Inflammatory macrophage treated with lipopolysaccharide for 1 hour (primary cell): ENCODE results near the gene SPON2.
A peak's percentile ranks its signal among the peaks of the same experiment; 100 is the strongest.

Source experiments
- DNase-seq, 2 donors: peaks; one replicate each; pipeline ENCODE4 v3.0.0-alpha.2; 2020 to 2022

SPON2 gene

DNA sequence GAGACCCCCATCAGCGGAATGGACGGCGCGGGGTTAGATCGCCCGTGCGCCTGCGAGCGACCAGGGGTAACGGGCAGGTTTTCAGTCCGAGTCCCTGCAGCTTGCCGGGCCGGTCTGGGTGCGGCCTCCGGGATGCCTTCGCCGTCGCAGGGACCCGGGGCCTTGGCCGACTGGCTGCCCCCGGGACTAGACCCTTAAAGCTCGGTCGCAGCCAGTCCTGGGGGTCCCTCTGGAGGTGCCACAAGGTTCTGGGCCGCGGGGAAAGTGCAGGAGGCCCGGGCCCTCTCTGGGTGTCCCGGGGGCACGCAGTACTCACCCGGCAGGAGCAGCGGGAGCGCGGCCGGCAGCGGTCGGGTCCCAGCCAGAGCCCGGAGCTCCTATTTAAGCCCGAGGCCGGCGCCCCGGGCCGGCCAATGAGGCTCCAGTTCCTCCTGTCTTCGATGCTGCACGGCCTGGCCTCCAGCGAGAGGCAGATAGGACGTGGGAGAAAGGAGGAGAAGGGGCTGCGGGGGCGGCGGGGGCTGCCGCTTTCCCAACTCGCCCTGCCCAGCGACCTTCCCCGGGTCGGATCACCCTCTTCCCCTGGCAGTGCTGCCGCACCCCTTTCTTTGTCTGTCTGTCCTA lies at the start of gene SPON2:
TSS of gene SPON2 (minus strand) at position 356 of the 624 bp plus-strand sequence.
- DNase-seq, result no peak

DNA sequence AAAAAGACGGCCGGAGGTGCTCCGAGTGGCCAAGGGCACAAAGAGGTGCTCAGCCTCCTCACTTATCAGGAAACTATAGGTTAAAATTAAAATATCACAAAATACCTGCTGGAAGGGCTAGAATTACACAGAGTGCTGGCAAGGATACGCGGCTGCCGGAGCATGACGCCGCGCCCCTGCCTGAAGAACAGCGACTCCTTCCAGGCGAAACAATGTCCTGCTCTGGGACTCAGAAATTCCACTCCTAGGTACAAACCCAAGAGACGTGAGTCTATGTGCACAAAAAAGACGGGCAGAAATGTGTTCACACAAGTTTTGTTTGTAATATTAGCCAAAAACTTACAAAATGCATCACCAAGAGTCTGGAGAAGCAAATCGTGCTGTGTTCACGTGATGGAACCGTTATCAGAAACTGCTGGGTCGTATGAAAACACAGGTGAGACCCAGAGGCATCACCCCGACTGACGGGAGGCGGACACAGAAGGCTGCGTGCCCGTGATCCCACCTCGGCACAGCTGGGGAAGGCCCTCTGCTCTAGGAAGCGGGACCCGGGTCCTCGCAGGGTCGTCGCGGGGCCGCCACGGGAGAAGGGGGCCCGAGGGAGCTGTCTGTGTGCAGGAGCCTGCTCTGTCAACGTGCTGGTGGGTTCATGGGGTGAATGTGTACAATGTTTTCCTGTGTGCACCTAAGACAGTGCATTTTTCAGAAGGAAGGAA lies 48.9 kb upstream of the SPON2 start:
- DNase-seq, result no peak

DNA sequence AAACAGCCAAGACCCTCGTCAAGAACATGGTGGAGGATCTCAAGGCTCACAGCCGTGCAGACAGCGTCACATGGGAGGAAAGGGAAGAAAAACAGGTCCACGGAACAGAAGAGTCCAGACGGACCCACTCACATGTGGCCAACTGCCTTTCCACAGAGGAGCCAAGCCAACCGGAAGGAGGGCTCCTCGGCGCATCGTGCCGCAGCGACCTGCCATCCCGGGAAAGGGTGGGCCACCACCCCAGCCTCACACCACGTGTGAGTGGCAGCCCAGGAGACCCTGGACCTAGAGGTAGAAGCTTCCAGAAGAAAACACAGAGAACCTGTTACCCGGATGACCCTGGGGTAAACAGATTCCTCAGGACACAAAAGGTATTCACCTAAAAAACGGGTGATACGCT lies 48.2 kb upstream of the SPON2 start:
- no peak for DNase-seq

DNA sequence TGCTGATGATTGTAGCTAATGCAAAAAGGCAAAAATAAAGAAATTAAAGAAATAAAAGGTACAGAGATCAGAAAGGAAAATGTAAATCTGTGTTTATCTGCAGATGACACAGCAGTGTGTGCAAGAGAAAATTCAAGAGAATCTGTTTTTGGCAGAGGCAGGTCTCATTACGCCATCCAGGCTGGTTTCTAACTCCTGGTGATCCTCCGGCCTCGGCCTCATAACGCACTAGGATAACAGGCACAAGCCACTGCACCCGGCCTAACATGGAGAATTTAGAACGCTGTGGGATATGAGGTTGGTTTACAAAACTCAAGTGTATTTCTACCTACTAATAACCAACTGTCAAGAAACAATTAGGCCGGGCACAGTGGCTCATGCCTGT lies 47.2 kb upstream of the SPON2 start:
- no peak for DNase-seq

DNA sequence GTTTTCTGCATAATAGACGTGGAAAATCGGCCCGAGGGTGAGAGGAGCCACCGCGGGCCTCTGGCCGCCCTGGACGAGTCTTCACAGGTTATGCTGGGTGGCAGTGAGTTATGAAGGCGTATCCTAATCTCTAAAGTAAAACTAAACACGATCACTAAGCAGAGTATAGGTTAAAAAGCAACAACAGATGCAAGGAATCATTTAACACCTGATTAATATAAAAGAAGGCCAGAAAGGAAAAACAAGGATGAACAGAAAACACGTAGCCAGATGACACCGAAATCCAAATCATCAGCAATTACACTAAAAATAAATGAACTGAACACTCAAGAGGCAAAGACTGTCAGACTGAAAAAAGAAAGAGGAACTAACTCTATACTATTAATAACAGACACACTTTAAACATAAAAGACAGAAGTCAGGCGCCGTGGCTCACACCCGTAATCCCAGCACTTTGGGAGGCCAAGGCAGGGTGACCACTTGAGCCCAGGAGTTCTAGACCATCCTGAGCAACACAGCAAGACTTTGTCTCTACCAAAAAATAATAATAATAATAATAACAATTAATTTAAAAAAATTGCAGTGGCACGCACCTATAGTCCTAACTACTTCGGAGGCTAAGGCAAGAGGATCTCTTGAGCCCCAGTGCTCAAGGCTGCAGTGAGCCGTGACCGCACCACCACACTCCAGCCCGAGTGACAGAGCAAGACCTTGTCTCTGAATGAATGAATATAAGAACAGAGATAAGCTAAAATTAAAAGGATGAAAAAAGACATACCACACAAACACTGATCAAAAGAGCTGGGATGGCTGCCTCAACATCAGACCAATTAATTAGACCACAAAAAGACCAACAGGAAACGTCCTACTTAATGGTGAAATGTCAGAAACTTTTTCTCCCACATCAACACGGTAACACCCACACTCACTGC lies 46.5 kb upstream of the SPON2 start:
- peak; percentile 56 to 58 for DNase-seq

DNA sequence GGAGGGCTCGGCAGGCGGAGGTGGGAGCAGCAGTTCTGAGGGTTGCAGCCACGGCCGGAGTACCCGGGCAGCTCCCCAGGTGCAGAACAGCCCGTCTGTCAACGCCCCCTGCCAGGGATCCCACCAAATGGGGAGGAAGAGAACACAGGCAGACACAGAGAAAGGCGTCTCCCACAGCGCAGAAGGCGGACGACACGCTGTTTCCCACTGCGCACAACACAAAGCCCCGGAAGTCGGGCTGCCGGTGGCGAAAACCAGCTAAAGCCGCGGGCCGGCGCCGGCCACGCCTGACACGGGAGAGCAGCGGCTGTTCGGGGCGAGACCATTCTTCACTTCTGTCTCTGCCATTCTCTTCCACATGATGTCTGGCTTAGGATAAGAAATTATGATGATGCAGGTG lies 45.0 kb upstream of the SPON2 start:
- DNase-seq, result no peak

DNA sequence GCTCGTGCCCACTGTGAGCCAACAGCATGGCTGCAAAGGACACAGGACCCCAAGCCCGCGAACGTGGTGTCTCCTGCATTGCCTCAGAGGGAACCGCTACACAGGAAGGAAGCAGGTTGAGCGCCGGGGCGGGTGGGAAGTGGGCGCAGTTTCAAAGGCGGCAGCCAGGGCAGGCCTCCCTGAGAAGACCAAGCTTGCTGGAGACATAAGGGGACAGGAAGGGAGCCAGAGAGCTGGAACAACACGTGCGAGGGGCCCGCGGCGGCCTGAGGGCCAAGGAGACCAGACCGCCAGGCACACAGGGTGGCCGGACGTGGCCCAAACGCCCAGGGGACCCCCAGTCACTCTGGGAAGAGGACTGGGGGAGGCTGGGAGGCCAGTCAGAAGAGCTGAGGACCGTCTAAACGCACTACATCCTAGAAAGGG lies 44.5 kb upstream of the SPON2 start:
- peak in 1 of 2 donors; percentile 13 for DNase-seq

DNA sequence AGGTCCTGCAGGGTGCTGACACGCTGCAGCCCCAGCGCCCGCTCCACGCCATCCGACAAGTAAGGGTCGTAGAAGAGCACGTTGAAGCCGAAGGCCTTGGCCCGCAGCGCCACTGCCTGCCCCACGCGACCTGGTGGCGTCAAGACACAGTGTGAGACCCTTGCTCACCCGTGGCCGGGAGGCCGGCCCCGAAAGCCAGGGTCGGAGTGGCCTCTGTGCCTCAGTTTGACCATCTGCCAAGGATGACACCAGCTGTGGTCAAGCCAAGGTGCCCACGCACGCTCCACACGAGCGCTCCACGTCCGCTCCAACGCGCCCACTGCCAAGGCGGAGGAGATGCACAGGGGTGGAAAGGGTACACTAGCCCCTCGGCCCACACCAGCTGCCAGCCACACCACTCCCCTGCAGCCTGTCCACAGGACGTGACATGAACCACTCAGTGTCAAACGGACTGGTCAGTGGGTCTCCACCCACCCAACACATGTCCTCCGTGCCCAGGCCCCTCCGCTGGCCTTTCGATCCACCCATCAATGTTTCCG lies 43.8 kb upstream of the SPON2 start:
- DNase-seq, result no peak

DNA sequence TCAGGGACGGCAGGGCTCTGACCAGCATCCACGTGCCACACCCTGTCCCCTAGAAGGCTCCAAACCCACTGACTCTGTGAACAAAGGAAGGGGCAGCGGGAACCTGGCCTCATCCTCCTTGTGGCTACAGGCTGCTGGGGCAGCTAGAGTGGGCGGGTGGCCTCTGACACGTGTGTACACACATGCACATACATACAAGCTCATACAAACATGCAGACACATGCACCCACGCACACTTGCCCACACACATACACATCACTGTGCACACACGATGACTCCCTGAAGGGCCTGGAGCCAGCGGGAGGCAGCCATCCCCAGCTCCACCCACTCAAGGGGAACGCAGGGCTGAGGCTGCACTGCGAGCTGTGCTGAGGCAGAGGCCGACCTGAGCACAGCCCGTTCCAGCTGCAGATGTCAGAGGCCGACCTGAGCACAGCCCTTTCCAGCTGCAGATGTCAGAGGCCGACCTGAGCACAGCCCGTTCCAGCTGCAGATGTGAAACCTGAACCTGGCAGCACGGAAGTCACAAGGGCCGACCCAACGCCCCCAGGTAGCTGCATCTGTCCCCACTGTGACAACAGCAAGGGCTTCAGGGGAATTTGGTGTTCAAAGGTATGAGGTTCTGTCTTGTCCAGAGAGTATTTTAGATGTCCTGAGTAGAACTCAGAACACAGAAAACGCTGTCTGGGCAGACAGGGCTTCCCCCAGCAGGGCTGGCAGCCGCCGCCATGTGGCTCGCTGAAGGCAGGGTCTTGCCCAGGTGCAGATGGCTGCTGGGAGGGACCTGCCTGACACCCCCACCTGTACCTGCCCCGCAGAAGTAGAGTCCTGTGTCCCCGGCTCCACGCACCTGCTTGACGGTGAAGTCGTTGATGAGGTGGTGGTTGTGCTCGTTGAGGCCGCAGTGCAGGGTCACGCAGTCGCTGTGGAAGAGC lies 43.0 kb upstream of the SPON2 start:
- DNase-seq, result peak in 1 of 2 donors; percentile 4

DNA sequence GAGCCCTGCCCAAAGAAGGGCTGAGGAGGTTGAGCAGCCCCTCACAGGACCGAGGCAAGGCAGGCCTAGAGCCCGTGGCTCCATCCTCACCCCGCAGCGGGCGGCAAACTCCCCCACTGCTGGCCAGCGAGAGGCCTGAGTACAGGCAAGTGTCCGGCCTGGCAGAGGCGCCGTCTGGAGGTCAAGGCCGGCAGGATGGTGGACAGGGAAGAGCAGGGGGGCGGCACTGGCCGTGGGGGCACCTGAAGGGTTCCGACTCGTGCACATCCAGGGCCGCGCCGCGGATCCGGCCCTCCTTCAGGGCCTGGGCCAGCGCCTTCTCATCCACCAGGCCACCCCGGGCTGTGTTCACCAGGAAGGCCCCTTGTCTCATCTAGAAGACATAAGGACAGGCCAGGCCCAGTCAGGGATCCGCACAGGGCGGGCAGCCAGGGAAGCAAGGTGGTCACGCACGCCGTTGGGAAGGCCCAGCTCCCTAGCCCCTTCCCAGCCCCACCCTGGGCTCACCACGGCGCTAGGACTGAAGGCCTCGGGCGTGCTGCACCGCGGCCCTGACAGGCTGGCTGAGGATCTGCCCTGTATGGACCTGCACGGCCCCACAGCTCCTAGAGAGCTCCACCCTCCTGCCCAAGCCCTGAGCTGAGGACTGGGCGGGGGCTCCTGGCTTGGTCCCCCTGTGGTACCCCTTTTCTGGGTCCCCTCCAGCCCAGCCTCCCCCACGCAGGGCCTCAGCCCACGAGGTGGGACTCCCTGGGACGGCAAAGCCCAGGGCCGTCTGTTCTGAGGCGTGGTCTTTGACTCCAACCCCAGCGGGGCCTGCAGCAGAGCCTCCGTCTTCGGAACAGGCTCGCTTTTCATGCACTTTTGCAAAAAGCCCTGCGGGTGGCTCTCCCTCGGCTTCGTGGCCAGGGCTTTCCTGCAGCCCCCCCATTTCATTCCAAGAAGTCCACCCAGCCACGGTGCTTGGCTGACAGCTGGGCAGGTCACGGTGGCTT lies 42.0 kb upstream of the SPON2 start:
- DNase-seq, result no peak

DNA sequence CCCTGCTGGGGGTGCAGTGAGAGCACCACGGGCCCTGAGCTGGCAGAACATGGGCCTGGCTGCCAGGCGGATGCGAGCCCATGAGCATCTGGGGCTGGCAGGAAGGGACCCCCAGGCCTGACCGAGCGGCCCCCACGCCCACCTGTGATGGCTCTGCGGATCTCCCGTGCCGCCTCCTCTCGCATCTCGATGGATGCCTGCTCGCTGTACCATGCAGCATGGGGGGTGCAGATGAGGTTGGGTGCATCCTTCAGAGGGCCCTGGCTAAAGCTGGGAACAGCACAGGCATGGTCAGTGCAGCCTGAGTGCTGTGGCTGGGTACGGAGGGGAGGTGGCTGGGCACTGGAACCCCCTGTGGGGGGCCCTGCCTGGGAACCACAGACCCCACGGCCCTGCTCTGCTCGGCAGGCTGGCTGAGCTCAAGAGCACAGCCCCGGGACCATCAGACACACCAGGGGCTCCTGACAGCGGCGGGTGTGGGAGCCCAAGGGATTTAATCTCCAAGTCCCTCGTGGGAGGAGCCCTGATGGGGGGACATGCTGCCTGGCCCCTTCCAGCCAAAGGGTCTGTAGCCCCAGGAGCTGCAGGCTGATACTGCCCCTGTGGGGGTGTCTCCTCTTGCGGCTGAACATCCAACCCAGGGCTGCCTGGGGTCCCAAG lies 41.1 kb upstream of the SPON2 start:
- DNase-seq, result no peak

DNA sequence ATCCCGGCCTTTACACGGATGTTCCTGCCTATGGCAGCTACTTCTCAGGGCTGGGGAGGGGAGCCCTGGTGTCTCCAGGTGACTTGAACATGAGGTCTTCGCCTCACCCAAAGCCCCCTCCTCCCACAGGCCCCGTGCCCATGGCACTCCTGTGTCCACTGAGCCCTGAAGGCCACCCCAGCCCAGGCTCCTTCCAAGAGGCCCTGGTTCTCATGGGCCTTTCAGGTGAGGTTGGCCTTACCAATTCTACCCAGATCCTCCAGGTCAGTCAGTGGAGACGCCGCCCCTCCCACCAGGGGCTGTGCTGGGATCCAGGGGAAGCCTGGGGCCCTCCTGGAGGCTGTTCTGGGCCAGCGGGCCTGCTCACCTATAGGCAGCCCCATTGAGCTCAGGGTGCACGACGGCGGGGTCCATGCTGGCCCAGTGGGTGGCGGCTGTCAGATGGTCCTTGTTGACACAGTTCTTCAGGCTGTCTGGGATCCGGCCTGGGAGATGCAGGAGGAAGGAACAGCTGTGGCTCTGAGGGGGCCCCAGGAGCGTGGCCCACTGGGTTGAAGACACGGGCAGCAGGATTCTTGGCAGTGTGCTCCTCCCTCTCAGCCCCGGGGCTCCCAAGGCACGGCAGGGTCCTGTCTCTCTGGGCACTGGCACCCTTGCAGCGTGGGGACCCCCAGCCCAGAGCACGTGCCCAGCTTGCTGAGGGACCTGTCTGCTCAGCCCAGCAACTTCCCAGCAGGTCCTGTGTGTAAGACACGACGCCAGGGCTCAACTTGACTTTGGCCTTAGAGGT lies 40.4 kb upstream of the SPON2 start:
- DNase-seq, result no peak

DNA sequence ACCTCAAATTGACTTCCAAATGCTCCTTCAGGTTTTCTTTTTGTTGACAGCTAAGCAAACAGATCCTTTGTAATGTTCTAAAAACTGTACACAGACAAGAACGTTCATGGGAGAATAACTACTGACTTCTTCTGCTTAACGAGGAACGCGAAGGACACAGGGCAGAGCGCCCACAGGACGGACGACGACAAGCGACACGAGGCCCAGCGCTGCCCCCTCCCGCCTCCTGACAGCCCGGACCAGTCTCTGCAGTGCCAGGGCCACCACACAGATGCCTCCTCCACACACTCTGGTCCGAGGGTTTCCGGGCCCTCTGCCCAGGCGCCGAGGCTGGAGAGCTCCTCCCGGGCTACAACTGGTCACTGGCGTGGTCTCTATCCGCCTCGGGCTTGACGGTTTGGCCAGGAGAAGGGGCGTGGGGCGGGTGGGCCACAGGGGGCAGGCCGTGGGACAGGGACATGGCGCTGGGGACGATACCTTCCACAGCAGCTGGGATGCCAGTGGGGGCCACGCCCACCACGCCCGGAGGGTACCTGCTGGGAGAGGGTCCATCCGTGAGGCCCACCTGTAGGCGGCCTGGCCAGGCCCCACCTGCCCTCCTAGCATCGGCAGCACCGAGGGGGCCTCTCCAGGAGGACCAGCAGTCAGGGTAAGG lies 39.6 kb upstream of the SPON2 start:
- no peak for DNase-seq

DNA sequence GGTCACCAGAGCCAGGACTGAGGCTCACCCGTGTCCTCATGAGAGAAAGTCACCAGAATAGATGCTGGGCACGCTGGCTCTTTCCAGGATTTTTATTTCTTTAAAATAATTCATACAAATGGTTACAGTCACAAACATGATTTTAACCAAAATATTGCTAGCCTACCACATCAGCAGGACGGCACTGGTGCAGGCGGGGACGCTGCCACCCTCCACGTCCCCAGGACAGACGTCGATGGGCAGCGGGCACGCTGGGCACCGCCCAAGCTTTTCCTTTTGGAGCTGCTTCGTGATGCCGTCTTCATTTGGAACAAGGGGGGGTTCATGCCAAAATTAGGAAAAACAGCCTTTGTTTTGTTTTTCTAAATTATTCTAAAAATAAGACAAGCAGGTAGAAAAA lies 39.0 kb upstream of the SPON2 start:
- DNase-seq, result no peak

DNA sequence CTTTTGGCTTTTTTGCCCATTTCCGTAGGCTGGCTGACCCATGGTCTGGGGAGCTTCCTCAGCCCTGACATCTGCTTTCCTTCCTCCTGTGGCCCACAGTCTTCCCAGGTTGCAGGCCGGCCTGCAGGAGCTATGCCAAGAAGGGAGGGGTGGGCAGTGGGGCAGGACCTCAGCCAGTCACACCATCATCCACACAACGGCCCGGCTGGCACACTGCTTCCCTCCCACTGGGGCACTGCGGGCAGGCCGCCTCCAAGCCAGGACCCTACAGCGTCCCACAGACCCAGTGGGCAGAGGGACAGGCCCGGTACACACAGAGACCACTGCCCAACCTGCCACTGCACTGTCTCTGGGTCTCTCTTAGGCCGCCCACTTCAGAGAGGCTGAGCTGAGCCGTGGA lies 38.6 kb upstream of the SPON2 start:
- DNase-seq, result no peak

DNA sequence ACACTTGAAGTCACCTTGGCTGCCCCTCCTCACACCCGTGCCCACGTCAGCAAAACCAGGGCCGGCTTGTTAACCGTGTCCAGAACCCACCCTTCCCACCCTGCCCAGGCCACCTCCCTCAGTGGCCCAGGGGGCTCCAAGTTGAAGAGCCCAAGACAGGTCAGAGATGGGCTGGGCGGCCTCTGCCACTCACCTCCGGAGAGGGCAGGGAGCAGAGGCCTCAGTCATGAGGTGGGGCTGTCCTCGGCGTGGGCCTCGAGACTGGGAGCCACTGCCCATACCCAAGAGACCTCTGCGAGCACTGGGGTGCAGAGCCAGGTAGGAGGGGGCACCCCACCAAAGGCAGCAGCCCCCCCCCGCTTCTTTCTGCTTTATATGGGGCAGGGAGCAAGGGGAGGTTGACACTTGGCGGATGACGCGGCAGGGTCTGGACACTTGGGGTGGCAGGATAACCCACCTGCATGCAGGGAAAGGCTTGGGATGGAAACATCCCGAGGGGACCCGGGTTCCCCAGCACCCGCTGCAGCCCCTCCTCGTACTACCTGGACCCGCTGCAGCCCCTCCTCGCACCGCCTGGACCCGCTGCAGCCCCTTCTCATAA lies 38.0 kb upstream of the SPON2 start:
- no peak for DNase-seq

DNA sequence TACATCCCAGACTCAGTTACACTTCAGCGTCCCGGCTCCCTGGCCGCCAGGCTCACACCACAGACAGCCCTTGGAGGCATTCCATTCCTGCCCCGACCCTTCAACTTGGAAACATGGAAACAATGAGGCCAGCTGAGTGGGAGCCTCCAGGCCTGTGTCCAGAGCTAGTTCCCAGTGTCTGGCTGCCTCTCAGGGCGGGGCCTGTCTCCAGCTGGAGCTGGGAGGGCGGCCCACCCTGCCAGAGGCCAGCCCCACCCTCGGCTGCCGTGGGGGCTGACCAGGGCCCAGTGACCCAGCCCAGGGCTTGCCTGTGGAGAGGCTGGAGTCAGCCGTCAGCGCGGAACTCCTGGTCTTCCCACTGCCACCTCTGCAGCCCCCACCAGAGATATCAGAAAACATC lies 37.4 kb upstream of the SPON2 start:
- no peak for DNase-seq

DNA sequence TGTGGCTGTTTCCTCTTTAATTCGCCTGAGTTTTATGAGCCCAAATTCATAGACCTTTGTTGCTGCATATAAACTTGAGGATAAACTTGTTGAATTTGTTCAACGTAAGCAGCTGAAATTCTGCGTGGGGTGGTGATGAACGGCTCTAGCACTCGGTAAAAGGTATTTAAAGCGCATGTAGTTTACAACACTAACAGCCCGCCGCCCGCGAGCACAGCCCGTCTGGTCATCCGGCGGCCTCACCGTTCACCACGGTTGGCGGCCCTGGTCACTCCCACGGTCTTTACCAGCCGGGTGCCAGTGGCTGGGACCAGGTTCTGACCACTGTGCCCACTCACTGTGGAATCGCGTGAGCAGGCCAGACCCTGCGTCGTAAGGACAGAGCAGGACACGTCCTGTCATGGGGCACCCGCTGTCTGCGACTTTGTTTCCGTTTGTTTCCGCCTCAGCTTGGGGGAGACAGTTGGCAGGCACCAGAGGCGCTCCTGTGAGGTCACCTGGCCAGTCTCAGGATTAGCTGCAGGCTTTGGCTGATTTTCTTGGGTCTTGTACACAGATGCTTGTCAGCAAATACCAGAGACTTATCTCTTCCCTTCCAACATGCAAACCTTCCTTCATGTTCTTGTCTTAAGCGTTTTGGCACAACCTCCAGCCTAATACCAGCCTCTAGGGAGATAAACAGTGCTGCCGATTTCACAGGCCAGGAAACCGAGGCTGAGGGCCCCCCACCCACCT lies 36.8 kb upstream of the SPON2 start:
- DNase-seq, result no peak
